ENCODE data around the gene MTA3.

The MTA3 gene

DNA sequence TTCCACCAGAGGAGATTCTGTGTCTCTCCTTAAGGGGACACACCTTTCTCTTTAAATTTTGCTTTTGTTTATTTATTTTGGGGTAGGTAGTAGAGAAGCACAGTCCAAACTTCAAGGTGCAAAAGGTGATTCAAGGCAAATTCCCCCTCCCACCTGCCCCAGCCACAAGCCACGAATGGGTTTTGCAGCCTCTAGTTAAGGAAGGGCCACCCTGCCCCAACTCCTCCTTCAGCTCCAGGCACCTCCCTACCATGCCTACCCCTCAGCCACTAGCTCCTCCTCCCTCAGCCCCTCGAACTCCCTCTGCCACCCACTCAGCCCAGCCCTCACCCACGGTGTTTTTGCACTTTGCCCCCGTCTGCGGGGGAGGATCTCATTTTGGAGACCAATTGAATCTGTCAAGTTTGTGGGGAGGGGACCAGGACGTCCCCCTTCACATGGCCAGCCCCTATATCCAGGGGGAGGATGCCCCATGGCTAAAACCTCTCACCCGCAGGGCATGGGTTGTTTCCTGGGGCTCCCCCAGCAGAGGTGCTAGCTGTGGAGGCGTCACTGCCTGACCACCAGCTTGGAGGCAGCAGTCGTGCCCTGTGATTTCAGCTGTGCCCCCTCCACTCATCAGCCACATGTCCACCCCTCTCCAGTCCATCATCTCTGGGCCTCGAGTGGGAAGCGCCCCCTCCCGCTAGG, 219.5 kb downstream of the MTA3 start:
- POLR2A ChIA-PET, result interaction anchor here (0.6 kb wide), 1 partner anchor 9 kb away, joined by 3 read pairs; no protein-coding TSS in a partner anchor
- CTCF ChIA-PET, result interaction anchor here (1.3 to 1.7 kb wide), 2 partner anchors 13 to 124 kb away, joined by 3 read pairs; no protein-coding TSS in a partner anchor
- TF ChIP-seq, protein P1, sequence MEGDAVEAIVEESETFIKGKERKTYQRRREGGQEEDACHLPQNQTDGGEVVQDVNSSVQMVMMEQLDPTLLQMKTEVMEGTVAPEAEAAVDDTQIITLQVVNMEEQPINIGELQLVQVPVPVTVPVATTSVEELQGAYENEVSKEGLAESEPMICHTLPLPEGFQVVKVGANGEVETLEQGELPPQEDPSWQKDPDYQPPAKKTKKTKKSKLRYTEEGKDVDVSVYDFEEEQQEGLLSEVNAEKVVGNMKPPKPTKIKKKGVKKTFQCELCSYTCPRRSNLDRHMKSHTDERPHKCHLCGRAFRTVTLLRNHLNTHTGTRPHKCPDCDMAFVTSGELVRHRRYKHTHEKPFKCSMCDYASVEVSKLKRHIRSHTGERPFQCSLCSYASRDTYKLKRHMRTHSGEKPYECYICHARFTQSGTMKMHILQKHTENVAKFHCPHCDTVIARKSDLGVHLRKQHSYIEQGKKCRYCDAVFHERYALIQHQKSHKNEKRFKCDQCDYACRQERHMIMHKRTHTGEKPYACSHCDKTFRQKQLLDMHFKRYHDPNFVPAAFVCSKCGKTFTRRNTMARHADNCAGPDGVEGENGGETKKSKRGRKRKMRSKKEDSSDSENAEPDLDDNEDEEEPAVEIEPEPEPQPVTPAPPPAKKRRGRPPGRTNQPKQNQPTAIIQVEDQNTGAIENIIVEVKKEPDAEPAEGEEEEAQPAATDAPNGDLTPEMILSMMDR (IDR thresholded peaks at IDR 0.05; ENCODE audit: control extremely low read depth, extremely low read depth, low read depth, missing control alignments), result no peak

DNA sequence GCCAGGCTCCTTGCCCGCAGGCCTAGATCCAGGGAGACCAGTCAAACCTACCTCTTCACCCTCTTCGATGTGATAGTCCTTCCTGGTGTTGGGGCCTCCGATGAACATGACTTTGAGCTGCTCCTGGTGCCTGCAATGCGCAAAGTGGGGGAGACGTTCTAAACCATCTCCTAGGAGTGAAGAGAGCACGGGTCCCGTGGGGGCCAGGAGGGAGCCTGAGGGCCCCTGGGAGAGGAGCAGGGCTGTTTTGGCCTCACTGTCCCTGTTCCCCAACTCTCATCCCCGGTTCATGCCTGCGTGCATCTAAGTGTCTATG, 220.0 kb downstream of the MTA3 start:
- no peak for DNase-seq (ENCODE audit: extremely low spot score)
- POLR2A ChIA-PET, result interaction anchor here (0.6 kb wide), 1 partner anchor 8 kb away, joined by 3 read pairs; no protein-coding TSS in a partner anchor
- CTCF ChIA-PET, result interaction anchor here (1.3 to 1.7 kb wide), 2 partner anchors 13 to 125 kb away, joined by 3 read pairs; no protein-coding TSS in a partner anchor
- TF ChIP-seq, protein P1 (IDR thresholded peaks at IDR 0.05; ENCODE audit: control extremely low read depth, extremely low read depth, low read depth, missing control alignments), result no peak

More for the DNA sequence above, 219.5 kb downstream of the MTA3 start:
- DNase-seq (ENCODE audit: extremely low spot score), result peak; percentile 40

DNA sequence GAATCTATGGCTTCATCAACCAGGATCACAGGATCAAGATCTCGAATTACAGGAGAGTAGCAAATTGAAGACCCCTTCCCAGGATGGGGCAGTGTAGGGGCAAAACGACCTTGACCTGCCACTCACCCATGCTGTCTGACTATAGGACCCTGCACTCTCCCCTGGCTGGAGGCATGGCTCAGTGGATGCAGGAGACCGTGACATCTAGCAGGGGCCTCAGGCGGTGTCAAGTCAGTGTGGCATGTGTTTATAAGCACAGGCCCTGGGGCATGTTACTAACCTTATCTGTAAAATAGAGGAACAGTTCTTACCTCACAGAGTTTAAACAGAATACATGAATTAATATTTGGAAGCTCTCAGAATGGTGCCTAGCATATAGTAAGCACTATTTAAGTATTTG, 220.4 kb downstream of the MTA3 start:
- TF ChIP-seq, protein P1 (IDR thresholded peaks at IDR 0.05; ENCODE audit: control extremely low read depth, extremely low read depth, low read depth, missing control alignments), result no peak
- CTCF ChIA-PET, result interaction anchor here (1.7 kb wide), 1 partner anchor 13 kb away, joined by 3 read pairs; no protein-coding TSS in a partner anchor
- DNase-seq (ENCODE audit: extremely low spot score), result peak; percentile 1
- POLR2A ChIA-PET, result no interaction called here

DNA sequence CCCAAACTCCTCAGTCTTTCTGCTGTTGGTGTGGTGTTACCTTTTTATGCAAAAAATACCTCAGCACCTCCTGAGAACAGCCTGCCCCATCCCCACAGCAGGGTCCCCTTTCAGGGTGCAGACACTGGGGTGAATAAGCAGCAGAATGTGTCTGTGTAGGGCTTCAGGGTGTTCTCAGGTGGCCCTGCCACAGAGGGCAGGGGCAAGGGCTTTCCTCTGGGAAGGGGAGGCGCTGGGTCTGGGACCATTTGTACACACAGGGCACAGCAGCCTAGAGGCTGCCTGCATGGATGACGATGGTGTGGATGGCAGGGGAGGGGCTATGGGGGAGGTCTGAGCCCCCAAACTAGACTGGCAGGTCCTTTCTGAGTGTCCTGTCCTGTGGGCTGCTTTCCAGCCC, 221.3 kb downstream of the MTA3 start:
- TF ChIP-seq, protein P1 (IDR thresholded peaks at IDR 0.05; ENCODE audit: control extremely low read depth, extremely low read depth, low read depth, missing control alignments), result no peak
- no peak for DNase-seq (ENCODE audit: extremely low spot score)
- ChIA-PET POLR2A (no interaction called here), CTCF (no interaction called here)

DNA sequence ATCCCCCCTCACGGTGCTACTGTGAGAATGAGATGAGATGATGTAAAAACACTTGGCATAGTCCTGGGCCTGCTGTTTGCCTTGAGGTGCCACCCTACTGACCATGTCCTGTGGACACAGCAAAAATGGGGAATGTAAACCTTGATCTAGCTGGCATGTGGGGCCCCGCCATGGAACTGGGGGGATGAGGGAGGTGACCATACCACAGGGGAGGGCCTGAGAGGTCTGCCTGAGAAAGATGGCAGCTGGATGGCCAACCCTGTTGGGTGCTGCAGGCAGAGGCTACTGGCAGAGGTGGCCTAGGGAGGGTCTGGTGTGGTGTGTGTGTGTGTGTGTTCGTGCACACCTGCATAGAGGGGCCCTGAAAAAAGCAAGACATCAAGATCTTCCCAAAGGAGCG, 223.2 kb downstream of the MTA3 start:
- ChIA-PET POLR2A (interaction anchor here (0.7 to 1.7 kb wide), 2 partner anchors 8 to 19 kb away, joined by 5 to 9 read pairs; no protein-coding TSS in a partner anchor), CTCF (interaction anchor here (0.7 to 7.0 kb wide), 5 partner anchors 9 to 19 kb away, joined by 3 to 59 read pairs (median 6); no protein-coding TSS in a partner anchor)
- TF ChIP-seq, protein P1 (IDR thresholded peaks at IDR 0.05; ENCODE audit: control extremely low read depth, extremely low read depth, low read depth, missing control alignments), result no peak
- DNase-seq (ENCODE audit: extremely low spot score), result no peak

DNA sequence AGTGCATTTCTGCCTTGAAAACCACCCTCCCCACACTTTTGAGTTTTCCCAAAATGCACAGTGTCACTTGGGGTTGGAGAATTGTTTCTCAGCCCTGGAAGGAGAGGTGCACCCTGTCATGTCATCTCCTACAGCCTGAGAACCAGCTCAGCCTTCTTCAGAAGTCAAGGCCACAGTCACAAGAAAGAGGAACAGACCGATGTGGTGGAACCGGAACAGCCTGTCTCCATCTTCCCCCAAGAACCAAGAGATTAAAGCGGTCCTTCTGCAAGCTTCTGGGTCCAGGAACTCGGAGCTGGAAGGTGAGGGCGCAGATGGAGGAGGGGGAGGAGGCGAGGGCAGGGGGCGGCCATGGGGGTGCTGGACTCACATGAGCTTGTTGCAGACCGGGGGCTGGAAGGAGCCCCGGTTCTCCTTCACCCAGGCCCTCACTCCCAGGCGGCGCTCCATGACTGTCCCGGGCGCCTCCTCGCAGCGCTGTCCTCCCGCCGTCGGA, 223.7 kb downstream of the MTA3 start:
- TF ChIP-seq, protein P1 (IDR thresholded peaks at IDR 0.05; ENCODE audit: control extremely low read depth, extremely low read depth, low read depth, missing control alignments), result no peak
- ChIA-PET POLR2A (interaction anchor here (0.5 to 1.7 kb wide), 3 partner anchors 8 to 166 kb away, joined by 5 to 9 read pairs (median 8); no protein-coding TSS in a partner anchor), CTCF (interaction anchor here (0.7 to 7.0 kb wide), 5 partner anchors 8 to 19 kb away, joined by 3 to 59 read pairs (median 6); no protein-coding TSS in a partner anchor)
- DNase-seq (ENCODE audit: extremely low spot score), result no peak

All from GM10248 (cell line).